Duodenal mucosa (tissue), 2 donors: ENCODE results near the gene ADAMTS17.

Experiments used
- H3K27ac ChIP-seq: one replicate; pipeline ENCODE4 v1.7.0; 2013; ENCODE audit warnings: low read depth, low read length
- H3K27me3 ChIP-seq, 2 donors: one replicate each; pipeline ENCODE4 v1.7.0; 2013; ENCODE audit warnings: low read length in 2 of 2, control low read depth in 1 of 2; ENCODE audit not compliant: insufficient read depth in 2 of 2, control insufficient read depth in 1 of 2
- H3K36me3 ChIP-seq, 2 donors: one replicate each; pipeline ENCODE4 v1.7.0; 2013; ENCODE audit warnings: low read length in 2 of 2, control low read depth in 1 of 2; ENCODE audit not compliant: insufficient read depth in 2 of 2, control insufficient read depth in 1 of 2
- H3K4me1 ChIP-seq, 2 donors: one replicate each; pipeline ENCODE4 v1.7.0; 2013; ENCODE audit warnings: low read length in 2 of 2, control low read depth in 1 of 2; ENCODE audit not compliant: insufficient read depth in 2 of 2, control insufficient read depth in 1 of 2
- H3K4me3 ChIP-seq, 2 donors: one replicate each; pipeline ENCODE4 v1.7.0; 2013; ENCODE audit warnings: low read length in 2 of 2, low read depth in 1 of 2
- H3K9ac ChIP-seq, 2 donors: one replicate each; pipeline ENCODE4 v1.7.0; 2013; ENCODE audit warnings: low read length in 2 of 2, low read depth in 1 of 2
- H3K9me3 ChIP-seq, 2 donors: one replicate each; pipeline ENCODE4 v1.7.0; 2013; ENCODE audit warnings: low read length in 2 of 2, control low read depth in 1 of 2; ENCODE audit not compliant: control insufficient read depth in 1 of 2

The ADAMTS17 gene

GRCh38 chr15:99963096-99963825 lies 378.5 kb downstream of the ADAMTS17 start:
- Histone ChIP-seq H3K9me3 (no peaks in the 10 kb centered on the region), H3K36me3 (no peaks in the 10 kb centered on the region), H3K27ac (no peak overlapping the region), H3K4me3 (no peak overlapping the region), H3K9ac (no peak overlapping the region), H3K27me3 (peaks cover 0 to 2% of the 10 kb centered on the region in 2 donors), H3K4me1 (no peaks in the 10 kb centered on the region)

- Histone ChIP-seq H3K27ac (no peak overlapping the region), H3K27me3 (peaks cover 0 to 2% of the 10 kb centered on the region in 2 donors), H3K9ac (no peak overlapping the region), H3K36me3 (no peaks in the 10 kb centered on the region), H3K9me3 (no peaks in the 10 kb centered on the region), H3K4me1 (no peaks in the 10 kb centered on the region), H3K4me3 (no peak overlapping the region)
Observed at GRCh38 chr15:99962006-99962561, 379.7 kb downstream of the ADAMTS17 start.

GRCh38 chr15:99961011-99961441 lies 380.7 kb downstream of the ADAMTS17 start:
- no peak overlapping the region for H3K9ac ChIP-seq
- no peaks in the 10 kb centered on the region for H3K36me3 ChIP-seq
- H3K4me3 ChIP-seq = no peak overlapping the region
- H3K27me3 ChIP-seq = peaks cover 0 to 2% of the 10 kb centered on the region in 2 donors
- H3K27ac ChIP-seq = no peak overlapping the region
- no peaks in the 10 kb centered on the region for H3K4me1 ChIP-seq
- H3K9me3 ChIP-seq = no peaks in the 10 kb centered on the region

GRCh38 chr15:99959326-99959725 lies 382.4 kb downstream of the ADAMTS17 start:
- H3K27ac ChIP-seq = no peak overlapping the region
- peaks cover 0 to 2% of the 10 kb centered on the region in 2 donors for H3K27me3 ChIP-seq
- no peak overlapping the region for H3K4me3 ChIP-seq
- no peak overlapping the region for H3K9ac ChIP-seq
- peaks cover 0 to 4% of the 10 kb centered on the region in 2 donors for H3K4me1 ChIP-seq
- no peaks in the 10 kb centered on the region for H3K9me3 ChIP-seq
- no peaks in the 10 kb centered on the region for H3K36me3 ChIP-seq

- Histone ChIP-seq H3K4me3 (no peak overlapping the region), H3K36me3 (no peaks in the 10 kb centered on the region), H3K9ac (no peak overlapping the region), H3K27me3 (peaks cover 0 to 2% of the 10 kb centered on the region in 2 donors), H3K9me3 (no peaks in the 10 kb centered on the region), H3K4me1 (peaks cover 0 to 4% of the 10 kb centered on the region in 2 donors), H3K27ac (no peak overlapping the region)
Observed at GRCh38 chr15:99958426-99959097, 383.2 kb downstream of the ADAMTS17 start.

- Histone ChIP-seq H3K9me3 (no peaks in the 10 kb centered on the region), H3K27me3 (no peaks in the 10 kb centered on the region)
Observed at GRCh38 chr15:99957642-99958013, 384.1 kb downstream of the ADAMTS17 start.

GRCh38 chr15:99956820-99957641 lies 384.7 kb downstream of the ADAMTS17 start:
- H3K9me3 ChIP-seq = no peaks in the 10 kb centered on the region
- H3K27me3 ChIP-seq = no peaks in the 10 kb centered on the region

More at GRCh38 chr15:99957642-99958013, 384.1 kb downstream of the ADAMTS17 start:
- Histone ChIP-seq H3K27ac (no peak overlapping the region), H3K9ac (no peak overlapping the region), H3K4me1 (peaks cover 0 to 4% of the 10 kb centered on the region in 2 donors), H3K4me3 (no peak overlapping the region), H3K36me3 (no peaks in the 10 kb centered on the region)

GRCh38 chr15:99956022-99956775 lies 385.6 kb downstream of the ADAMTS17 start:
- Histone ChIP-seq H3K4me1 (peaks cover 0 to 4% of the 10 kb centered on the region in 2 donors), H3K9me3 (no peaks in the 10 kb centered on the region), H3K27ac (no peak overlapping the region), H3K27me3 (no peaks in the 10 kb centered on the region), H3K4me3 (no peak overlapping the region), H3K9ac (no peak overlapping the region), H3K36me3 (no peaks in the 10 kb centered on the region)

More at GRCh38 chr15:99956820-99957641, 384.7 kb downstream of the ADAMTS17 start:
- Histone ChIP-seq H3K36me3 (no peaks in the 10 kb centered on the region), H3K4me1 (peaks cover 0 to 4% of the 10 kb centered on the region in 2 donors), H3K27ac (no peak overlapping the region), H3K4me3 (no peak overlapping the region), H3K9ac (no peak overlapping the region)

- peaks cover 0 to 4% of the 10 kb centered on the region in 2 donors for H3K4me1 ChIP-seq
- H3K27ac ChIP-seq = no peak overlapping the region
- no peak overlapping the region for H3K9ac ChIP-seq
- H3K36me3 ChIP-seq = no peaks in the 10 kb centered on the region
- no peak overlapping the region for H3K4me3 ChIP-seq
- no peaks in the 10 kb centered on the region for H3K9me3 ChIP-seq
- H3K27me3 ChIP-seq = no peaks in the 10 kb centered on the region
Observed at GRCh38 chr15:99955532-99955931, 386.2 kb downstream of the ADAMTS17 start.
